Bone marrow (tissue), 2 donors: ENCODE data around the gene HSPBP1.
"Not testable (repeated sequence)": the region's sequence is repeated elsewhere in the genome, so short reads cannot be mapped to it uniquely, and the experiment has no call there.

Experiments
- DNase-seq, 2 donors: peaks; one replicate each; lab custom pipeline; 2025; lab: John Stamatoyannopoulos, UW

Gene HSPBP1

DNA sequence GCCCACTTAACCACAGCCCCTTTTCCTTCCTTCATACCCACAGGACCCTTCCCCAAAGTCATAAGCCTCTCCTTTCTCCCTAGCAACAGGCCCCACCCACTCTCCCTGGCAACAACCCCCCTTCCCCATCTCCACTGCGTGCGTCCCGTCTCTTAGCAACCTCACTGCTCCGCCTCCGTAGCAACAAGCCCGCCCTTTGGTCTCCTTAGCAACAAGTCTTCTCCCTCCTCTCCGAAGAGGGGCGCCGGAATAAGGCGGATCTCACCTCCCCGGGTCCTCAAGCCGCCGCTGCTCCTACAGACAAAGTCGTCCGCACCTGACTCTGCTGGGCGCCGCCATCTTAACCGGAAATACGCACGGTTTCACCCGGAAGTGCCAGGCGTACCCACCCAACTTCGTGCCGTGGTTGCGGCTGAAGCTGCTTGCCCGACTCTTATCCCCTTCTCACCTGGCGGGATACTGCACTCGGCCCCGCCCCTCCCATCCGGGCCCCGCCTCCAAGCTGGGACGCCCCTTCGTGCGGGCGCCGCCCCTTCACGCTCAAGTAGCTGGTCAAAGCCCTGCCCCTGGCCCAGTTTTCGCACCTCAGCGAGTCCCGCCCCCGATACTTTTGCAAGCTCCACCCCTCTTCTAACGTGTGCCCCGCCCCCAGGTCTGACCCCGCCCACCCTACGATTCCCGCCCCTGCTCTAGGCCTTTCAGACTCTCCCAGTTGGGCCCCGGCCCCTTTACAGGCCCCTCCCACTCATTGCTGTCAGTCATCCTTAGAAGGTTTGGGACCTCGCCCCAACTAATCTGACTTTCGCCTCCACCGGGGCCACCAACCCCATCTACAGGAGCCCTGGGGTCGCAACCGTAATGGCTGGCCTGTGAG is at the start of gene HSPBP1:
Gene HSPBP1 (minus strand): TSS at position 341 of the 874 bp plus-strand sequence. CDS start 502 bp downstream, outside the sequence.
- peak; percentile 64 to 98 for DNase-seq

DNA sequence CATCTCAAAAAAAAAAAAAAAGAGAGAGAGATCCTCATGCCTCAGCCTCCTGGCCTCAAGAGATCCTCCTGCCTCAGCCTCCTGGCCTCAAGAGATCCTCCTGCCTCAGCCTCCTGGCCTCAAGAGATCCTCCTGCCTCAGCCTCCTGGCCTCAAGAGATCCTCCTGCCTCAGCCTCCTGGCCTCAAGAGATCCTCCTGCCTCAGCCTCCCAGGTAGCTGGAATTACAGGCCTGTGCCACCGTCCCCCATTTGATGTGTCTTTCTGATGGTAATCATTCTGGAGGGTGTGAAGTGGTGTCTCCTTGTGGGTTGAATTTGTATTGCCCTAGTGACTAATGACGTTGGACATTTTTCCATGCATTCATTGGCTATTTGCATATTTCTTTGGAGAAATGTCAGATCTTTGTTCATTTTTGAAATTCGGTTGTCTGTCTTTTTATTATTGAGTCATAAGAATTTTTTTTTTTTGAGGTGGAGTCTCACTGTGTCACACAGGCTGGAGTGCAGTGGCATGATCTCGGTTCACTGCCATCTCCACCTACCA is 48.9 kb upstream of the HSPBP1 start:
- not testable (repeated sequence) for DNase-seq

DNA sequence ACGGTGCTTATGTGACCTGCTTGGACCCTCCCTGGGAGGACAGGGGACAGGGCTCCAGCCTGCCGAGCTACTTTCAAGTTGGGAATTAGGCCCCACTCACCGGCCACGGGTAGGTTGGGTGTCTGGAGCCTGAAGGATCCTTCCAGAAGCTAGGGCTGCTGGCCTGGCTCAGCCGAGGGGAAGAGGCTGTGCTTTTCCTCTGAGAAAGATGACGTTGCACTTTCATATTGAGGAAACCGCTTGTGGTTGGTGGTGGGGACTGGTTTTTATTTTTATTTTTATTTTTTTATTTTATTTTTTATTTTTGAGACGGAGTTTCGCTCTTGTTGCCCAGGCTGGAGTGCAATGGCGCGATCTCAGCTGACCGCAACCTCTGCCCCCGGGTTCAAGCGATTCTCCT is 45.3 kb upstream of the HSPBP1 start, which contains the start of gene TMEM150B:
Gene TMEM150B (minus strand): TSS at position 170 of the 400 bp plus-strand sequence. CDS start 4,305 bp downstream, outside the sequence.
- DNase-seq = peak in 1 of 2 donors; percentile 19

DNA sequence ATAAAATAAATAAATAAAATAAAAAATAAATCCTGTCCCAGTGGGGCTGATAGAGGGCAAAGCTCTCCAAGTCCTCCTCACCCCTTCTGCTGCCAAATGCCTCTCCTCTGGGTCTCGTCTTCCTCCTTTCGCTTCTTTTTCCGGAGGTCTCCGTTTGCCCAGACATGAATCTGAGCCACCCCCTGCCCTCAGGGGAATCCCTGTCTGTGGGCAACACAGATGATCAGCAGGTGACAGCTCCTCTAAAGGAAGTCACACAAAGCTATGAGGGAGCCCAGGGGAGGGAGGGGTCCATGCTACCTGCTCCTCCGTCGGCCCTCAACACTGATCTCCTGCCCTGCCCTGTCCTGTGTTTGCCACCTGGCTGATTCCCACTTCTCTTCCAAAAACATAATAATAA is 44.8 kb upstream of the HSPBP1 start:
- no peak for DNase-seq

DNA sequence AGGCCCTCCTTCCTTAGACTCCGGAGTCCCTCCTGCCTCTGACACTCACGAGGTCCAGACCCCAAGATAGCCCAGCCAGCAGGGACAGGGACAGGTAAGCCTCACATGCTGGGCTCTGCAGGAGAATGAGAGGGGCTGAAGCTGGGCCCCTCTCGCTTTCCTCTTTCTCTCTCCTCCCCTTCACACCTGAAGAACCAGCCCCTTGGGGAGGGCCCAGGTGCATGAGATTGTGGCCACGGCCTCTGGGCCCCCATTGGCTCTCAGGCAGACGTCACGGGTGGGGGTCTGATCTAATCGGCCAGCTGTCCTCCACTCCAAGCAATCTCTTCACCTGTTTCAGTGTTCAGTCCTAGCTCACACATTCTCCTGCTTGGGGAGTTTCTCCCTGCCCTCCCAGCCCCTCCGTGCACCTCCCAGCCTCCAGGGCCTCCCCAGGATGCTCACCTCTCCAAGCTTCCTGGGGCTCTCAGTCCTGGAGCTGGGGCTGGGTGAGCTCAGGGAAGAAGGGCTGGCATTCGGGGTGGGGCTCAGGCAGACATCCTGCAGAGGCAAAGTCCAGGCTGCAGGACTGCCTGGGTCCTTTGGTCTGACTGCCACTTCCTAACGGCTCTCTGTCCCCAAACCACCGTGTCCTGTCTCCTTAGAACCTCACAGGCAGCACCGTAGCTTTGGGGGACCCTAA is 42.4 kb upstream of the HSPBP1 start:
- DNase-seq = no peak

DNA sequence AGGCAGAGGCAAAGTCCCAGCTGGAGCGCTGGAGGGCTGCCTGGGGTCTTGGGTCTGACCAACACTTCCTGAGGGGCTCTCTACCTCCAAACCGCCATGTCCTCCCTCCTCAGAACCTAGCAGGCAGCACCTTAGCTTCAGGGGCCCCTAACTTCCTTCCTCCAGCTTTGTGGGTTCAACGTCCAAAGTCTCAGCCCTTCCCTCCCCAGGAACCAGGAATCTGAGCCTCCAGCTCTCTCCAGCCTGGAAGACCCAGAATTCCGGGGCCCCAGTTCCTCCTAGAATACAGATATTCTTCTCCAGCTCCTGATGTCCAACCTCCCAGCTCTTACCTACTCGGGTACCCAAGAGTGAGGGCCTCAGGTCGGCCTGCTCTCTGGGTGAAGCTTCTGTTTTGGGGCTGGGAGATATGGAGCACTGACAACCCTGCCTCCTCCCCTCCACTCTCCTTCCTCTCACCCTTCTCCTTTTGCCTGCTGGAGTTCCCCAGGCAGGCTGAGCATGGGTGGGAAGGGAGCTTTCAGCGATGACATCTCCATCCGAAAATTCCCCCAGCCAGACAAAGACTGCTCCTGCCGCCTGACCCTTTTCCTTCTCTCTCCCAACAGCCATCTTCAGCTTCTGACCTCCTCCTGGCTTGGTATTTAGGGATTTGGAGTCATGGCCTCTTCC is 41.7 kb upstream of the HSPBP1 start:
- DNase-seq = no peak

GRCh38 chr19:55320844-55321419 is 41.0 kb upstream of the HSPBP1 start:
- no peak for DNase-seq

DNA sequence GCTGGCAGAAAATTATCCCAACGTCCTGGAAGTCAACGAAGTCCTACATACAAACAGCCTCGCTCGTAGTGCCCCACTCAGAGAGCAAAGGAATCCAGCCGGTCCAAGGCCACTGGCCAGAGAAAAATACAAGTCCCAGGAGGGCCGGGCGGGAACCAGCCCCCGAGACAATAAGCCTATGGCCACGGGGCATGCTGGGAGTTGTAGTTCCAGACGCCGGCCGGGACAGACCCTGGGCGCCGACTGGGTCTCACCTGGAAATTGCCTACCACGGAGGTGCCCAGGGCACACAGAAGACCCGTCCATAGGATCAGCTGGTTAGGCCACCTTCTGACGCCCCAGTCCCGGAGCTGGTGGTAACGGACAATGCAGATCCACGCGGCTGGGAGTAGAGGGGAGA is 39.9 kb upstream of the HSPBP1 start:
- no peak for DNase-seq

DNA sequence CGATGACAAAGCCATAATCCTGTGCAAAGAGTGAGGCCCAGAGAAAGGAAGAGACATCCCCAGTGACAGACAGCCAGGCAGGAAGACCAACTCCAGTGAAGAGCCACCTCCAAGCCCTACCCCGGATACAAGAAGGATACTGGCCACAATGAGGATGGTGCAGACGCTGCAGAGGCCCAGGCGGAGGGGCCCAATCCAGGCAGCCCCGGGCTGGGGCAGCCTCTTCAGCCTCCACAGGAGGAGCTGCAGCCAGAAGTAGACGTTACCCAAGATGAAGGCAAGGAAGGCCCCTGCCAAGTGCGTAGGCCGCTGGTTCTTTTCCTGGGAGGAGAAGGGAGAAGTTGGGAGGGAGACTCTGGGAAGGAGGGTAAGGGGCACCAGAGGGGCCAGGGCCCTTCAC is 36.7 kb upstream of the HSPBP1 start:
- no peak for DNase-seq

GRCh38 chr19:55315956-55316525 is 36.1 kb upstream of the HSPBP1 start:
- DNase-seq = no peak

- no peak for DNase-seq
Observed at GRCh38 chr19:55314396-55314795, 34.5 kb upstream of the HSPBP1 start.

GRCh38 chr19:55312621-55313512 is 33.0 kb upstream of the HSPBP1 start:
- no peak for DNase-seq

GRCh38 chr19:55311797-55312196 is 31.9 kb upstream of the HSPBP1 start:
- DNase-seq = no peak

DNA sequence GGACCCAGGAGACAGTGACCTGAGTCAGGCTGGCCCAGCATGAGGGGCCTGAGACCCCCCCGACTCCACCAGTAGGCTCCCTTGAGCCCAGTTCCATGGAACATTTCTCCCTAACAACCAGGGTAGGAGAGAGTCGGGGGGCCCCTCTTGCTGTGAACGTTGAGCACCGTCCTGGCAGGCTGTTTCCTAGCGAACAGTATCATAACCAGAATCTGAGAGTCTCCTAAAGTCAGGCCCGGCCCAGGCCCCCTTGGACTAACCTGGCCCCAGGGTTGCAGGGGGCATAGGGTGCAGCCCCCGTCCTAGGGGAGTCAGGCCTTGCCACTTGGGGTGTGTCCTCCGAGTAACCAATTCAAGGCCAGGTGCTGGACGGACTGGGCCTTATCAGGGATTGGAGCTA is 31.5 kb upstream of the HSPBP1 start:
- no peak for DNase-seq

GRCh38 chr19:55310498-55310897 is 30.6 kb upstream of the HSPBP1 start:
- no peak for DNase-seq

DNA sequence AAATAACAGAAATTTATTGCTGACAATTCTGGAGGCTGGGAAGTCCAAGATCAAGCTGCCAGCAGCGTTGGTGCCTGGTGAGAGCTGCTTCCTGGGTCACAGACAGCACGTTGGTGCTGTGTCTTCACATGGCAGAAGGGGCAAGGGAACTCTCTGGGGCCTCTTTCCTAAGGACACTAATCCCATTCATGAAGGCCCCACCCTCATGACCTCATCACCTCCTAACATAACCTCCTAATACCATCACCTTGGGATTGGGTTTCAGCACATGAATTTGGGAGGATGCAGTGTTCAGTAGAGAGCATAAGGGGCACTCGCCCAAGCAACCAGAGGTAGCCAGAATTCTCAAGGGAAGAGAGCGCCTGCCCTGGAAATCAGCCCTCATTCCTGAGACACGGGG is 29.5 kb upstream of the HSPBP1 start:
- no peak for DNase-seq

GRCh38 chr19:55308281-55308680 is 28.4 kb upstream of the HSPBP1 start:
- no peak for DNase-seq

GRCh38 chr19:55306712-55307111 is 26.8 kb upstream of the HSPBP1 start:
- no peak for DNase-seq

DNA sequence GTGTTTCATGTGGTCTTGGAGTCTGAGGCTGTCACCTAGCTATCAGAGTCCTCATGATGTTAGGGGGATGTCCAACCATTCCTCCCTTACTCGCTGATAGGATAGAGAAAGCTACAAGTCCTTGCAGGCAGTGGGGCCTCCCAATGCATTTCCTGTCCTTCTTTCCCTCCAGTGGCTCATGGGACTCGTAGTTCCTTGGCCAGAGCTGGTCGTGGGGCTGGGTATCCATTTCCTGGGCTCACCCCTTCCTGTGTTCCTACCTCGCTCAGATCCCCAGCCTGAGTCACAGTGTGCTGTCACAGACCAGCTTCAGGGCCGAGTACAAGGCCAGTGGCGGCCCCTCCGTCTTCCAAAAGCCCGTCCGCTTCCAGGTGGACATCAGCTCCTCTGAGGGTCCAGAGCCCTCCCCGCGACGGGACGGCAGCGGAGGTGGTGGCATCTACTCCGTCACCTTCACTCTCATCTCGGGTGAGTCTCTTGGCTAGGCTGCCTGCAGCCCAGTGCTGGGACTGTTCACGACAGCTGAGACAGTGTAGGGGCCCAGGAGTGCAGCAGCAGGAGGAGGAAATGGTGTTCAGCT is 26.2 kb upstream of the HSPBP1 start:
- DNase-seq = no peak

DNA sequence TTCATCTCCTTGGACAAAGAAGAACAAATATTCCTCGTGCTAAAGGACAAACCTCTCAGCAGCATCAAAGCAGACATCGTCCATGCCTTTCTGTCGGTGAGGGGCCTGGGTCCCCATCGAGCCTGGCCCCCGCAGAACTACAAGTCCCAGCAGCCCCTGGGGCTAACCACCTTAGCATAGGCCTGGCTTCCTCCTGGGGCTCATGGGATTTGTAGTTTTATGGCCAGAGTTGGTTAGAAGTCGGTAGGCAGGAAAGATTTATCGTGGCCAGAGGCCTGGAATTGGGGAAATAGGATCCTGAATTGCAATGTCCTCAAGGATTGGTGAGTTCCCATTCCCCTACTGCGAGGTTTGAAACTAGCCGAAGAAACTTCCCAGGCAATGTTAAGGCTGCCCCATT is 25.6 kb upstream of the HSPBP1 start:
- DNase-seq = peak in 1 of 2 donors; percentile 2
